NCI-H82 treated with DMSO at 0.1 percent for 48 hours (cell line): Measurements from ENCODE around the gene CRISP3.
"Not testable (repeated sequence)": the region's sequence is repeated elsewhere in the genome, so short reads cannot be mapped to it uniquely, and the experiment has no call there.

ENCODE experiments used
- DNase-seq: peaks from one replicate; lab custom pipeline; 2025; ENCODE audit not compliant: unreplicated experiment; lab: John Stamatoyannopoulos, UW

Gene CRISP3

GRCh38 chr6:49744259-49744658, at the start of gene CRISP3:
TSS of gene CRISP3 (minus strand) at chr6:49744388. CDS start at chr6:49744367, 21 bp downstream.
- no peak for DNase-seq

- no peak for DNase-seq
Observed at GRCh38 chr6:49790341-49790740, 46.2 kb upstream of the CRISP3 start.

DNA sequence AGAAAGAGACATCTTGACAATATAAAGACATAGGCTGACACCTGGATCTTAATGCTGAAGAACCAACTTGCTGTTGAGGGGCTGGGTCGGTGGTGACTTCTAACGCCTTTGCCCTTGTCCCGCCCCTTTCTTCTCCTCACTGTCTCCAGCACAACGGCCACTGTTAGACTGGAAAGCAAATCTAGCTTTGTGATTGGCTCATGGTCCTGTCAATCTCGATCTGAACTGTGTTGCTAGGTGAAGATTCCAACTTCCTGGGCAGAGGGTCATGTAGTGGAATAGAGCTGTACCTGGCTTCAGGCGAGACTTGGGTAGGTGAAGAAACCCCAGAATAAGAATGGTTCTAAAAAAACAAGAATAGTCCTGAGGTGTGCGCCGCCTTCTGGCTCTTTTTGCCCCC, 43.0 kb upstream of the CRISP3 start, which contains the start of gene PGK2:
Gene PGK2 (minus strand): TSS at position 110 of the 400 bp plus-strand sequence. CDS start 98 bp downstream, at position 12.
- no peak for DNase-seq

DNA sequence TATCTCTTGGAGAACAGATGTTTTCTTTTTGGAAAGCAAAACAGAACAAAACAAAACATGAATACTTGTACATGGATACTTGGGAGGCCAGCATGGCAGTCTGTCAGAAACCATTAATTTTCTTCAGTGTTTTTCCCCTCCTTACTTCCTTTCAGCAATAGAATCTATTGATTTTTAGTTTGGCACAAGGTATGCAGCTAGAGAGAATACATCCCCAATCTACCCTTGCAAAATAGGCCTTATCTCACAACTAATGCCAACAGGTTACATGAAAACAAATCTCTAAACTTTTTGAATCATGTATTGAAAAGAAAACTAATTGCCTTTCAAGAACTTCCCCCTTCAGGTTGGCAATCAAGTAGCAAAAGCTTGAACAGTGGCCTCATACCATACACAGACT, 40.1 kb upstream of the CRISP3 start:
- DNase-seq, result no peak

GRCh38 chr6:49782725-49783124, 38.5 kb upstream of the CRISP3 start:
- no peak for DNase-seq

DNA sequence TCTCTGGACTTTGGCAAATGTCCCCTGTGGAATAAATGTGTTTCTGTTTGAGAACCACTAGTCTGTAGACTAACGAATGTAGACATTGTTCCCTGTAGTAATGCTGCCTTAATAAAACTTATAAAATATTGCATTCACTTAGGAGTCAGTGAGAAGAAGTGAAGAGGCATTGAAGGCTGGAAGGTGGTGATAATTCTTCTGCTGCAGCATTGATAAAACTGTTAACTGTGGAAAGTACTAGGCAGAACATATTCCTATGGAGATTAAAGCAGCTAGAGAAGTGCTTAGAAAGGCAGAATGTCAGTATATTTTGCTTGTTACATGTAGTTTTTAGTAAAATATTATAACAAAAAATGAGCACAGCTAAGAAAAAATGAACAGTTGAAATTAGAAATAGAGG, 38.1 kb upstream of the CRISP3 start:
- DNase-seq, result no peak

DNA sequence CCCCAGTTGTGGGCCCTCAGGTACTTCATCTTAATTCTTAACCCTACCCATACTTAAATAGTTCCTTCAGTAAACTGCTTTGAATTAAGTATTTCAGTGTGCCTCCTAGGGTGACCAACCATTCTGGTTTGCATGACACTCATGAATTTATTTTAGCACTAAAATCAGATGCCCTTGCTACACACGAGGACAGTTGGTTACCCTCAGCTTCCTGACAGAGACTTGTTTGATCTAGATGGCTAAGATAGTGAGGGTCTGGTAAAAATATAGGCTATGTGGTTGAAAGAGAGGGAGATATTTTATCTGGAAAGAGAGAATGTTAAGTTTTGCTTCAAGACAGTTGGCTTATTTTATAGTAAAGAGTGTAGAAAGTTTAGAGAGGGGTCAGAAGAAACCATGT, 32.3 kb upstream of the CRISP3 start:
- no peak for DNase-seq

DNA sequence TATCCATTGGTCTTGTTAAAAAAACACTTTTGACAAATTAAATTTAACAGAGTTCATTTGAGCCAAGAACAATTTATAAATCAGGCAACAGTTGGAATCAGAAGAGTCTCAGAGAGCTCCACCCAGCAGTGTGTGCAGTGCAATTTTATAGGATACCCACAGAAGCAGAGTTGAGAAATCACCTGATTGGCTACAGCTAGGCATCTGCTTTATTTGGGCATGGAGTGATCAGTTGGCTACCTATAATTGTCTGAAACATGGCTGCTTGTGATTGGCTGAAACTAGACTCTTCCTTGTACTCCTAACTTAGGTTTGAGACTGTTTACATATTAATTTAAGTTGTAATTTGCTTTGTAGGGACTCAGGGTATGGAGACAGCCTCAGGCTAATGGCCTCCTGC, 30.9 kb upstream of the CRISP3 start:
- DNase-seq, result no peak

GRCh38 chr6:49772285-49772684, 28.1 kb upstream of the CRISP3 start:
- DNase-seq, result no peak

DNA sequence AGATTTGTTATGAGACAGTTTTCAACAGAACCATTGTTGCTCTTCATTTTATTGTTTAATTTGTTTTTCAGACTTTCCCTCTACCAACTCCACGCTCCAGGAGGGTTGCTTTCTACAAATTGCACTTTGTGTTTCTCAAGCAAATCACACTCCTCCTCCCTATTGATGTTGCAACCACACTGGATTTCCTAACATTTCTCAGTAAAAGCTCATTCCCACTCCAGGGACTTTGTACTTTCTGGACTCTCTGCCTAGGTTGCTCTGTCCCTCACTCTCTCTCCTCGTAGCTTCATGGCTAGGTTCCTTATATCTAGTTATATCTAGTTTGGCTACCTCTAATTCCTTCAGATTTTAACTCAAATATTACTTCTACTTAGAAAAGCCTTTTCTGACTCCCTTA, 22.6 kb upstream of the CRISP3 start:
- DNase-seq, result no peak

- DNase-seq, result peak; percentile 24
Observed at GRCh38 chr6:49764571-49765236, 20.5 kb upstream of the CRISP3 start.

GRCh38 chr6:49743429-49743828, 759 bp downstream of the CRISP3 start:
- DNase-seq, result no peak

- no peak for DNase-seq
Observed at GRCh38 chr6:49739423-49739822, 4.8 kb downstream of the CRISP3 start.

DNA sequence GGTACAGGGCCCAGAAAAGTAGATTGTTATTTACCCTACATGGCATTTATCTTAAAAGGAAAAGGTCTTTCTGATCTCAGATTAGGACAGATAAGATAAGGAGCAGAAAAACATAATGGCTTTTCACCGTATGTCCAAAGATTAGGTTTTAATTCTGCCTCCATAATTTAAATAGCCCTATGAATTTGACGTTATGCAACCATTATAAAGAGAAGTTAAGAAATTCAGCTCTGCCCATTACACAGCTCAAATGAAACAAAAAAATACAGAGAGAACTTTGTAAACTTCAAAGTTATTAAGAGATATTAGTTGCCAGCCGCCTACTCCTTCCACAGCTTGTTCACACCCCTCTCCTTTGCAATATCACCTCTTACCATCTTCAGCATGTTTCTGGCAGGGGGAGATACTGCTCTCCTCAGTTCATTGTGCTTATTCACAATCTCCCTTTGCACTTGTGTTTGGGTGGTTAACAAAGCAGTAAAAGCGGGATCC, 8.1 kb downstream of the CRISP3 start:
- DNase-seq, result no peak

DNA sequence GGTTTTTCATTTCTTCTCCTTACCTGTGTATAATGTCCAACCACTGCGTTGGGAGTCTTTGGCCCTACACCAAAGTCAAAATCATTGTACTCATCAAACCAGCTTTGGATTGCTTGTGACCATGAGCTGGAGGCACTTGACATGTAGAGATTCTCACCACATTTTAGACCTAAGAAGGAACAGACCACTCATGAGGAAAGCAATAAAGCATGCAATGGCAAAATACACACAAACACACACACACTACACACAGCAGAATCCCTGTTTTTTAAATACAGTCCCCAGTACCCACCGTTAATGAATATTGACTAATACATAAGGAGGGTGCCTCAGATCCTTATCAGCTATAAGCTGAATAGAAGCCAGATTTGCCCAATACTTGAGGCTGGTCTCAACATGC, 10.5 kb downstream of the CRISP3 start:
- no peak for DNase-seq

DNA sequence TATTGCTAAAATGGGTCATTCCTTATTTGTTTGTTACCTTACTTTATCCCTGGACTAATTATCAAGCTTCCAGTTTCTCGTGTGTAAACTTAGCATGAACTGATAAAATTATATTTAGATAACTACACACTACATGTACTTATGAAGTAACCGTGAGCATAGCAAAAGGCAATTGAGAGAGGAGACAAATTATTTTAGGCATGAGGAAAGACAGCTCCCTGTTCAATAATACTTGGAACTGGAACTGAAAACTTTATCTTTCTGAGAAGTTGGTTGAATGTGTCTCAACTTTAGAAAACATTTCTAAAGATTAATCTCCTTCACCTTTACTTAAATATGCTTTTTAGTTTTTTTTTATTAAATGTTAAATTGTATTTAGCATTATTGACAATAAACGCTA, 11.4 kb downstream of the CRISP3 start:
- no peak for DNase-seq

- DNase-seq, result no peak
Observed at GRCh38 chr6:49730251-49730650, 13.9 kb downstream of the CRISP3 start.

- not testable (repeated sequence) for DNase-seq
Observed at GRCh38 chr6:49723917-49724316, 20.3 kb downstream of the CRISP3 start.

DNA sequence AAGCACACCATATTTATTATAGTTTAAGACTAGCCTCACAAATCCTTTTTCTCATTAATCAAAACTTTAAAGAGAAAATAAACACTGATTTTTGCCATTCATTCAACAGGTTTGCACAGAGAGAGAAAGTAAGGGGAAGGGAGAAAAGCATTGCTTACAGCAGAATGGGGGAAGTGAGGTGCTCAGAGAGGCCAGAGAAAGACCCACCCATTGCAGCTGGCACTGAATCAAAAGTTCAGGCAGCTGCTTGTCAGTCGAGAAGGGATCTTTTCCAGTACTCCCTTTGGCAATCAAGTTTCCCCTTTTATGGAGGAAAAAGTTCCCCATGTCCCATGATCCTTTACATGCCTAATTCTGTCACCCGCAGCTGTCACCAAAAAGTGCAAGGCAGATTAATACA, 22.9 kb downstream of the CRISP3 start:
- no peak for DNase-seq

DNA sequence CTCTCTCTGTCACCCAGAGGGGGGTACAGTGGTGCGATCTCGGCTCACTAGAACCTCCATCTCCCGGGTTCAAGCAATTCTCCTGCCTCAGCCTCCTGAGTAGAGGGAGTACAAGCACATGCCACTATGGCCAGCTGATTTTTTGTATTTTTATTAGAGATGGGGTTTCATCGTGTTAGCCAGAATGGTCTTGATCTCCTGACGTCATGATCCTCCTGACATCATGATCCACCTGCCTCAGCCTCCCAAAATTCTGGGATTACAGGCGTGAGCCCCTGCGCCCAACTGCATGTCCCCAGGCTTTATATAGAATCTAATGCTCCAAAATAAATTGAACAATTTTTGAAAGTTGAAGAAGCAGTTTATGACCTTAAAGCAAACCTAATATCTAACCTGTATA, 23.8 kb downstream of the CRISP3 start:
- no peak for DNase-seq

- DNase-seq, result no peak
Observed at GRCh38 chr6:49713346-49713745, 30.8 kb downstream of the CRISP3 start, which contains the start of gene CRISP2. TSS of gene CRISP2 (minus strand) at chr6:49713543. CDS start at chr6:49709196, 4,347 bp downstream.

GRCh38 chr6:49698478-49698877, 45.7 kb downstream of the CRISP3 start:
- DNase-seq, result peak; percentile 27

DNA sequence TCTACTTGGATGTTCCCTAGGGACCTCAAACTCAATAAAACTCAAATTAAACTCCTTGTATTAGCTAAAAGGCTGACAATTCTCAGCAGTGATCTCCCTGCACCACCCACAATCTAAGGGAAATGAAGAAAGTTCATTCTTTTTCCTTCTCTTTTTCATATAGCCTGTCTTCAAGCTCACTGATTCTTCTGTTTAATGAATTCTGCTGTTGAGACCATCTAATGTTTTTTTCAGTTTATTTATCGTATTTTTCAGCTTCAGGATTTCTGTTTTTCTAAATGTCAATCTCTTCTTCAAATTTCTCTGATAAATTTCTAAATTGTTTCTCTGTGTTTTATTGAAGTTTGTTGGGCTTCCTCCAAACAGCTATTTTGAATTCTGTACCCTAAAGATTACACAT, 50.7 kb downstream of the CRISP3 start:
- no peak for DNase-seq
